Type B pancreatic cell (in vitro differentiated cells): ENCODE data around the gene PRTFDC1. TPM values are rescaled to one million over a fixed set of nuclear protein-coding genes. Genes with fewer than 3 reads are reported as not detected.
A peak's percentile ranks its signal among the peaks of the same experiment; 100 is the strongest.

Source experiments
- DNase-seq: peaks from one replicate; pipeline ENCODE4 v3.0.0; 2021; ENCODE audit warnings: mixed read lengths; ENCODE audit not compliant: unreplicated experiment; ENCODE audit errors: extremely low spot score
- H3K27ac Mint-ChIP-seq: 2 replicates; pipeline ENCODE4 v1.8.0; 2021; ENCODE audit warnings: mild to moderate bottlenecking, mixed read lengths
- H3K27me3 Mint-ChIP-seq: 2 replicates; pipeline ENCODE4 v1.8.0; 2021; ENCODE audit warnings: mixed read lengths
- H3K36me3 Mint-ChIP-seq: 2 replicates; pipeline ENCODE4 v1.8.0; 2021; ENCODE audit warnings: mixed read lengths
- H3K4me1 Mint-ChIP-seq: one replicate; pipeline ENCODE4 v1.8.0; 2021; ENCODE audit warnings: mixed read lengths; ENCODE audit not compliant: unreplicated experiment
- H3K4me3 Mint-ChIP-seq: 2 replicates; pipeline ENCODE4 v1.8.0; 2021; ENCODE audit warnings: mild to moderate bottlenecking, mixed read lengths
- H3K9me3 Mint-ChIP-seq: 2 replicates; pipeline ENCODE4 v1.8.0; 2021; ENCODE audit warnings: mixed read lengths
- total RNA-seq: library from RNA; stranded (reverse); gene quantifications from 2 replicates; pipeline ENCODE4 v1.2.1, GENCODE V29; 2021; ENCODE audit warnings: low replicate concordance
- TF ChIP-seq, protein P1 (sequence below): fragments of 200-600 bp; sonication (generic); conservative IDR thresholded peaks from 2 replicates; pipeline ENCODE4 v1.5.0; 2021; ENCODE audit warnings: antibody characterized with exemption, mild to moderate bottlenecking

PRTFDC1 gene
- total RNA-seq, 1 donor from 2014 or later = 22.9 TPM

DNA sequence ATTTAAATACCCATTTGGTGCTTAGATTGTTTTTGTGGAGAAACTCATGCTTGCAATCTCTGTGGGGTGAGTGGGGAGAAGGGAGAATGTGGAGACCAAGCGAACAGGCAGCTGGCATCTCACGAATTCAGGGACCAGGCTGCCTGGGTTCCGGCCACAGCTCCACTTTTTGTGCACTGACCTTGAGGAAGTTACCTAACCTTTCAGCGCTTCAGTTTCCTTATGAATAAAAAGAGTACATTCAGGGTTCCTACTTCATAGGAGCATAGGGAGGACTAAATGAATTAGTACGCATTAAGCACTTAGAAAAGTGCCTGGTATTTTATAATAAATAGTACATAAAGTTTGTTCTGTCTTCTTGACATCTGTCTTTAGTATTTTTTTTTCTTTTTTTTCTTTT is 72.5 kb downstream of the PRTFDC1 start:
- Mint-ChIP-seq H3K27ac (no peak overlapping the region), H3K4me1 (no peaks in the 10 kb centered on the region), H3K36me3 (peaks cover 3% of the 10 kb centered on the region), H3K9me3 (no peaks in the 10 kb centered on the region), H3K27me3 (no peaks in the 10 kb centered on the region), H3K4me3 (no peak overlapping the region)
- TF ChIP-seq, protein P1, sequence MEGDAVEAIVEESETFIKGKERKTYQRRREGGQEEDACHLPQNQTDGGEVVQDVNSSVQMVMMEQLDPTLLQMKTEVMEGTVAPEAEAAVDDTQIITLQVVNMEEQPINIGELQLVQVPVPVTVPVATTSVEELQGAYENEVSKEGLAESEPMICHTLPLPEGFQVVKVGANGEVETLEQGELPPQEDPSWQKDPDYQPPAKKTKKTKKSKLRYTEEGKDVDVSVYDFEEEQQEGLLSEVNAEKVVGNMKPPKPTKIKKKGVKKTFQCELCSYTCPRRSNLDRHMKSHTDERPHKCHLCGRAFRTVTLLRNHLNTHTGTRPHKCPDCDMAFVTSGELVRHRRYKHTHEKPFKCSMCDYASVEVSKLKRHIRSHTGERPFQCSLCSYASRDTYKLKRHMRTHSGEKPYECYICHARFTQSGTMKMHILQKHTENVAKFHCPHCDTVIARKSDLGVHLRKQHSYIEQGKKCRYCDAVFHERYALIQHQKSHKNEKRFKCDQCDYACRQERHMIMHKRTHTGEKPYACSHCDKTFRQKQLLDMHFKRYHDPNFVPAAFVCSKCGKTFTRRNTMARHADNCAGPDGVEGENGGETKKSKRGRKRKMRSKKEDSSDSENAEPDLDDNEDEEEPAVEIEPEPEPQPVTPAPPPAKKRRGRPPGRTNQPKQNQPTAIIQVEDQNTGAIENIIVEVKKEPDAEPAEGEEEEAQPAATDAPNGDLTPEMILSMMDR = no peak
- DNase-seq = no peak

DNA sequence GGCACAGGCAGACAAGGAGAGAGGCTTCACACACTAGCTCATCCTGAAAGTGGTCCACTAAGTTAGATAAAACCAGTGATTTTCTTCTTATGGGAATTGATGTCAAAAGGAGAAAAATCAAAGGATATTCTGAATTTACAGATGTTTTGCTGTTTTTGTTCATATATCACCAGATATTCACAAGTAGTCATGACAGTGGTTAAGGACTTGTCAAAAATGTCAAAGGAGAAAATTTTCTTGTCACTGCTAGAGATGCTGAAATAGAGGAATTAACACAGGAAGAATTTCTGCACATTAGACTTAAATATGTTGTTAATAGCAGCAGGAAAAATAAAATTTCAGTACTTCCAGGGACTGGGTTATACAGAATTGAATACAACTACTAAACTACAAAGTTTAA is 78.3 kb downstream of the PRTFDC1 start:
- TF ChIP-seq, protein P1 = no peak
- peaks cover 16% of the 10 kb centered on the region for H3K4me1 Mint-ChIP-seq

DNA sequence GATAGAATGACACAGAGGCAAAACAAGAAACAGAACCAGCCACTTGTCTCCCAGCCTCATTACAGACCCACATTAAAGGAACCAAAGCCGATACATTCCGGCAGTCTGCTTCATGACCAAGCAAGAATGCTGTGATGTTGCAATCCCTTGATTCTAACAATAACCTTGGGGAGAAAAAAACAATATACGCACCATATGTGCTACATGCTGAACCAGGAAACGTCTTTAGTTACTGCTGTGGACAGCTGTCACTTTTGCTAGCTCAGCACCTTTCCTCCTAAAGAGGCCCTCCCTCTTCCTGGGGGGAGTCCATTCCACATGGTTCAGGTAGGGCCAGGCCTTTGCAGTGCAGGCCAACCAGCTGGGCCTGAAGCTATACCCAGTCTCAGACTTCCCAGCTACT is 79.1 kb downstream of the PRTFDC1 start:
- Mint-ChIP-seq H3K27me3 (no peaks in the 10 kb centered on the region), H3K36me3 (peaks cover 3% of the 10 kb centered on the region), H3K27ac (peak overlapping the region; percentile 96), H3K4me3 (peak overlapping the region; percentile 59), H3K9me3 (no peaks in the 10 kb centered on the region), H3K4me1 (peaks cover 16% of the 10 kb centered on the region)
- no peak for DNase-seq
- TF ChIP-seq, protein P1 = no peak

More for the DNA sequence above, 78.3 kb downstream of the PRTFDC1 start:
- H3K36me3 Mint-ChIP-seq = peaks cover 3% of the 10 kb centered on the region
- peak overlapping the region; percentile 43 for H3K27ac Mint-ChIP-seq
- H3K9me3 Mint-ChIP-seq = no peaks in the 10 kb centered on the region
- H3K27me3 Mint-ChIP-seq = no peaks in the 10 kb centered on the region
- no peak overlapping the region for H3K4me3 Mint-ChIP-seq
- DNase-seq = no peak

DNA sequence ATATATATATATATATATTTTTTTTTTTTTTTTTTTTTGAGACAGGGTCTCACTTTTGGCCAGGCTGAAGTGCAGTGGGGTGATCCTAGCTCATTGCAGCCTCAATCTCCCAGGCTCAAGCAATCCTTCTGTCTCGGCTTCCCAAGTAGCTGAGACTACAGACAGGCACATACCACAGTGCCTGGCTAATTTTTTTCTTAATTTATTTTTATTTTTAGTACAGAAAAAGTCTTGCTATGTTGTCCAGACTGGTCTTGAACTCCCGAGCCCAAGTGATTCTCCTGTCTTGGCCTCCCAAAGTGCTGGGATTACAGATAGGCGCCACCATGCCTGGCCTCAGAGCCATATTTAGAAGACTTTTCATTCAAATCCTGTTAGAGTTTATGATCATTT is 79.6 kb downstream of the PRTFDC1 start:
- H3K27ac Mint-ChIP-seq = peak overlapping the region; percentile 96
- H3K4me3 Mint-ChIP-seq = peak overlapping the region; percentile 59
- H3K4me1 Mint-ChIP-seq = peaks cover 16% of the 10 kb centered on the region
- TF ChIP-seq, protein P1 = no peak
- no peak for DNase-seq
- H3K27me3 Mint-ChIP-seq = no peaks in the 10 kb centered on the region
- H3K36me3 Mint-ChIP-seq = peaks cover 3% of the 10 kb centered on the region
- H3K9me3 Mint-ChIP-seq = no peaks in the 10 kb centered on the region

DNA sequence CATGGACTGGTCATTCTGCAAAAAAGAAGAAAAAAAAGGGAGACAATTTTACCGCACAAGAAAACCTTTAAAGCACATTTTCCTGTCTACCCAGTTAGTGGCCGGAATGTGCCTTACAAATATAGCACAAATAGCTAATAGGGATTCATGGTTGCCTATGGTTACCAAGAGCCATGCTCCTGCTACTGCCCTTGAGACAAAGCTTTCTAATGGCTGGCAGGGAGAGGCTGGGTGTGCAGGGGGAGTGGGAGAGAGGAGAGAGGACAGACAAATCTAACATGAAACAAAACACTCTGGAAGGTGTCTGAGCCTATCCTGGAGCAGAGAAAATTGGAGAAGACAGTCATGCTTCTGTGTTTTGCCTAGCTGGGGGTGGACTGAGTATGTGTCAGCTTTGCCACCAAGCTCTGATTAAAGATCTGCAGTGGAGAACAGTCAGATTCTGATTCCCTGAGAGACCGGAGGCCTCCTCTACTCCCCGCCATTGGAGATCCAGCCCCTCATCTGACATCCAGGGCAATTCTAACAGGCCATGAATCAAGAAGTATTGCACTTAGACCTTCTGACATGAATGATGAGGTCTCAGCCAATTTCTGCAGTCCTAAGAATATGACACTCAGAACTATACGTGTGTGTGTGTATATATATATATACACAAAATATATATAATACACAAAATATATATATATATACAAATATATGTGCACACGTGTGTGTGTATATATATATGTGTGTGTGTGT is 80.2 kb downstream of the PRTFDC1 start:
- DNase-seq = no peak
- Mint-ChIP-seq H3K9me3 (no peaks in the 10 kb centered on the region), H3K27me3 (no peaks in the 10 kb centered on the region), H3K4me3 (peak overlapping the region; percentile 57), H3K36me3 (peaks cover 3% of the 10 kb centered on the region), H3K27ac (peak overlapping the region; percentile 95), H3K4me1 (peaks cover 18% of the 10 kb centered on the region)
- TF ChIP-seq, protein P1 = peak; percentile 54
